GM21619 (cell line): ENCODE measurements around the gene HMCN2.

ENCODE experiments used
- ATAC-seq: cut with Tn5 transposase; IDR thresholded peaks from one replicate; pipeline ENCODE4 v1.9.1; 2021; ENCODE audit not compliant: unreplicated experiment

HMCN2 gene

GRCh38 chr9:130362691-130363090, 97.1 kb downstream of the HMCN2 start:
- ATAC-seq = no peak

GRCh38 chr9:130363755-130364404, 98.3 kb downstream of the HMCN2 start:
- ATAC-seq = no peak

GRCh38 chr9:130364619-130365322, 99.2 kb downstream of the HMCN2 start:
- no peak for ATAC-seq

GRCh38 chr9:130365323-130365721, 99.8 kb downstream of the HMCN2 start:
- ATAC-seq = no peak

GRCh38 chr9:130366072-130366471, 100.5 kb downstream of the HMCN2 start:
- ATAC-seq = no peak

GRCh38 chr9:130366888-130367550, 101.5 kb downstream of the HMCN2 start:
- ATAC-seq = no peak

GRCh38 chr9:130368631-130369103, 103.1 kb downstream of the HMCN2 start:
- no peak for ATAC-seq

- ATAC-seq = no peak
These were observed 104.7 kb downstream of the HMCN2 start for GRCh38 chr9:130370226-130370625.

GRCh38 chr9:130371196-130371966, 105.8 kb downstream of the HMCN2 start:
- ATAC-seq = no peak

GRCh38 chr9:130372057-130372456, 106.5 kb downstream of the HMCN2 start:
- ATAC-seq = no peak

GRCh38 chr9:130373679-130374325, 108.2 kb downstream of the HMCN2 start:
- no peak for ATAC-seq

- no peak for ATAC-seq
These were observed 112.1 kb downstream of the HMCN2 start for GRCh38 chr9:130377612-130378011.

GRCh38 chr9:130378875-130379648, 113.5 kb downstream of the HMCN2 start:
- no peak for ATAC-seq

- ATAC-seq = no peak
These were observed 114.0 kb downstream of the HMCN2 start for GRCh38 chr9:130379649-130379970.

GRCh38 chr9:130380920-130381469, 115.4 kb downstream of the HMCN2 start:
- no peak for ATAC-seq

GRCh38 chr9:130381660-130382059, 116.1 kb downstream of the HMCN2 start:
- no peak for ATAC-seq

GRCh38 chr9:130382096-130382495, 116.5 kb downstream of the HMCN2 start:
- no peak for ATAC-seq

- no peak for ATAC-seq
These were observed 117.2 kb downstream of the HMCN2 start for GRCh38 chr9:130382636-130383349.

GRCh38 chr9:130383350-130383715, 117.8 kb downstream of the HMCN2 start:
- ATAC-seq = no peak
